ENCODE data around the gene PRRG4. TPM values are rescaled to one million over a fixed set of nuclear protein-coding genes. Genes with fewer than 3 reads are reported as not detected.

Gene PRRG4
- total RNA-seq, 1 donor from 2014 or later: not detected

DNA sequence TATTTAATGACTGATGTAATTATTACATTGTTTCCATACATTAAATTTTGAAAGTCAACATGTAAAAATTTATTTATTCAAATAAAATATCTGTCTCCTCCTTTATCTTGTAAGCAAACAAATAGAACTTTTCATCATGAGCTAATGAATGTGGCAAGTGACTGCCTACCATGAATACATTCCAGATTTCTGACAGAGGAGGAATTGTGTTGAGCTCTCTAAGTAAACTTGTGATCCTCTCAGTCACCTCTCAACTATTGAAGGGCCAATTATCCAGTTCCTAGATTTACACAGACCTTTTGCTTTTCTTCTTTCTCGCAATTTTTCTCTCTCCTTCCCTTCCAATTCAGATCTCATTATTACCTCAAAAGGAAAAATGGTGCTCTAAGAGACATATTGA is 21.5 kb downstream of the PRRG4 start:
- Mint-ChIP-seq H3K36me3 (ENCODE audit: low read depth) (no peaks in the 10 kb centered on the region), H3K27me3 (ENCODE audit: low read depth) (peaks cover 41% of the 10 kb centered on the region), H3K9me3 (ENCODE audit: low read depth) (peaks cover 5% of the 10 kb centered on the region), H3K4me3 (ENCODE audit: unreplicated experiment) (no peak overlapping the region), H3K4me1 (ENCODE audit: low read depth) (no peaks in the 10 kb centered on the region), H3K27ac (ENCODE audit: unreplicated experiment) (no peak overlapping the region)
- no peak for DNase-seq (ENCODE audit: low spot score)
- TF ChIP-seq, protein P1, sequence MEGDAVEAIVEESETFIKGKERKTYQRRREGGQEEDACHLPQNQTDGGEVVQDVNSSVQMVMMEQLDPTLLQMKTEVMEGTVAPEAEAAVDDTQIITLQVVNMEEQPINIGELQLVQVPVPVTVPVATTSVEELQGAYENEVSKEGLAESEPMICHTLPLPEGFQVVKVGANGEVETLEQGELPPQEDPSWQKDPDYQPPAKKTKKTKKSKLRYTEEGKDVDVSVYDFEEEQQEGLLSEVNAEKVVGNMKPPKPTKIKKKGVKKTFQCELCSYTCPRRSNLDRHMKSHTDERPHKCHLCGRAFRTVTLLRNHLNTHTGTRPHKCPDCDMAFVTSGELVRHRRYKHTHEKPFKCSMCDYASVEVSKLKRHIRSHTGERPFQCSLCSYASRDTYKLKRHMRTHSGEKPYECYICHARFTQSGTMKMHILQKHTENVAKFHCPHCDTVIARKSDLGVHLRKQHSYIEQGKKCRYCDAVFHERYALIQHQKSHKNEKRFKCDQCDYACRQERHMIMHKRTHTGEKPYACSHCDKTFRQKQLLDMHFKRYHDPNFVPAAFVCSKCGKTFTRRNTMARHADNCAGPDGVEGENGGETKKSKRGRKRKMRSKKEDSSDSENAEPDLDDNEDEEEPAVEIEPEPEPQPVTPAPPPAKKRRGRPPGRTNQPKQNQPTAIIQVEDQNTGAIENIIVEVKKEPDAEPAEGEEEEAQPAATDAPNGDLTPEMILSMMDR (IDR thresholded peaks at IDR 0.05): no peak

DNA sequence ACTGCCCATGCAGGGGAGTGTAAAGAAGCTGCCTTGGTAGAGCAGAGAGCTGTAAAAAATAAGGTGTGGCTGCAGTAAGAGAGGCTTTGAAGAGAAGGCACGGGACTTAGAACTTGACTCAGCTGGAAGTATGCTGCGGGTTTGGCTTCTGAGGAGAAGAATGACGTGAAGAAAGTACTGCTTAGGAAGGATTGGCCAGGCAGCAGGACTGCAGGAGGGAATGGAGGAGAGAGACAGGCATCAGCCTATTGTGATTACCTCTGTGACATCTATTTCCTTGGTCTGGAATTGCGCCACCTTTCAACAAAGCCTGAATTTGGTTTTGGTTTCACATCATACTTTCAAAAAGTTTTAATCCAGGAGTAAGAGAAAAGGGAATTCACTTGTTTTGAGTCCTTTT is 22.5 kb downstream of the PRRG4 start:
- H3K4me1 Mint-ChIP-seq (ENCODE audit: low read depth): no peaks in the 10 kb centered on the region
- H3K4me3 Mint-ChIP-seq (ENCODE audit: unreplicated experiment): no peak overlapping the region
- H3K27me3 Mint-ChIP-seq (ENCODE audit: low read depth): peaks cover 45% of the 10 kb centered on the region
- TF ChIP-seq, protein P1 (IDR thresholded peaks at IDR 0.05): no peak
- no peaks in the 10 kb centered on the region for H3K36me3 Mint-ChIP-seq (ENCODE audit: low read depth)
- H3K9me3 Mint-ChIP-seq (ENCODE audit: low read depth): peaks cover 5% of the 10 kb centered on the region
- no peak for DNase-seq (ENCODE audit: low spot score)
- H3K27ac Mint-ChIP-seq (ENCODE audit: unreplicated experiment): no peak overlapping the region

DNA sequence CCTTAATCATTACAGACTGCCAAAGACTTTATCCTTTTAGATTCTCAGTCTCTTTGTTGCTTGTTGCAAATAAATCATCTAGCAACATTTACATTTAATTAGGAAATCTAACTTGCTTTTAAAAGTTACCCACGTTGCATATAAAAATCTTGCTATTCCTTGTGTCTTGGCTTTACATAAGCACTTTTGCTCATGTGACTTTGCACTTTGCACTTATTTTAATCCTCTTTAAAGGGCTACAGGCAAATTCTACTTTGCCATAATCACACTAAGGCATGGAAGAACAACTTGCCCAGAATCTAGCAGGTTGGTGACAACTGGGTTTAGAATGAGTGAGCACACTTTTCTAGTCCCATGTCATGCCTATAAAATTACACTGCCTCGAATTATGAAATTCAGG is 25.9 kb downstream of the PRRG4 start:
- H3K27ac Mint-ChIP-seq (ENCODE audit: unreplicated experiment): no peak overlapping the region
- TF ChIP-seq, protein P1 (IDR thresholded peaks at IDR 0.05): no peak
- H3K4me3 Mint-ChIP-seq (ENCODE audit: unreplicated experiment): no peak overlapping the region
- H3K36me3 Mint-ChIP-seq (ENCODE audit: low read depth): no peaks in the 10 kb centered on the region
- no peaks in the 10 kb centered on the region for H3K9me3 Mint-ChIP-seq (ENCODE audit: low read depth)
- no peak for DNase-seq (ENCODE audit: low spot score)
- H3K27me3 Mint-ChIP-seq (ENCODE audit: low read depth): peaks cover 40% of the 10 kb centered on the region
- H3K4me1 Mint-ChIP-seq (ENCODE audit: low read depth): no peaks in the 10 kb centered on the region

DNA sequence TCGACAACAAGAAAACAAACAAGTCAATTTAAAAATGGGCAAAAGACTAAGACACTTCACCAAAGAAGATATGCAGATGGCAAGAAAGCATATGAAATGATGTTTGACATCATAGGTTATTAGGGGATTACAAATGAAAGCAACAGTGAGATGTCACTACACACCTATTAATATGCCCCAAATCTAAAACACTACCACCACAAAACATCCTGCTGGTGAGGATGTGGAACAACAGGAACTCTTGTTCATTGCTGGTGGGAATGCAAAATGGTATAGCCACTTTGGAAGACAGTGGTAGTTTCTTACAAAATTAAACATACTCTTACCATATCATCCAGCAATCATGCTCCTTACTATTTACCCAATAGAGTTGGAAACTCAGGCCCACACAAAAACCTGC is 29.0 kb downstream of the PRRG4 start:
- Mint-ChIP-seq H3K4me1 (ENCODE audit: low read depth) (no peaks in the 10 kb centered on the region), H3K27me3 (ENCODE audit: low read depth) (peaks cover 40% of the 10 kb centered on the region), H3K9me3 (ENCODE audit: low read depth) (no peaks in the 10 kb centered on the region), H3K27ac (ENCODE audit: unreplicated experiment) (no peak overlapping the region), H3K36me3 (ENCODE audit: low read depth) (no peaks in the 10 kb centered on the region), H3K4me3 (ENCODE audit: unreplicated experiment) (no peak overlapping the region)
- TF ChIP-seq, protein P1 (IDR thresholded peaks at IDR 0.05): no peak
- DNase-seq (ENCODE audit: low spot score): no peak

DNA sequence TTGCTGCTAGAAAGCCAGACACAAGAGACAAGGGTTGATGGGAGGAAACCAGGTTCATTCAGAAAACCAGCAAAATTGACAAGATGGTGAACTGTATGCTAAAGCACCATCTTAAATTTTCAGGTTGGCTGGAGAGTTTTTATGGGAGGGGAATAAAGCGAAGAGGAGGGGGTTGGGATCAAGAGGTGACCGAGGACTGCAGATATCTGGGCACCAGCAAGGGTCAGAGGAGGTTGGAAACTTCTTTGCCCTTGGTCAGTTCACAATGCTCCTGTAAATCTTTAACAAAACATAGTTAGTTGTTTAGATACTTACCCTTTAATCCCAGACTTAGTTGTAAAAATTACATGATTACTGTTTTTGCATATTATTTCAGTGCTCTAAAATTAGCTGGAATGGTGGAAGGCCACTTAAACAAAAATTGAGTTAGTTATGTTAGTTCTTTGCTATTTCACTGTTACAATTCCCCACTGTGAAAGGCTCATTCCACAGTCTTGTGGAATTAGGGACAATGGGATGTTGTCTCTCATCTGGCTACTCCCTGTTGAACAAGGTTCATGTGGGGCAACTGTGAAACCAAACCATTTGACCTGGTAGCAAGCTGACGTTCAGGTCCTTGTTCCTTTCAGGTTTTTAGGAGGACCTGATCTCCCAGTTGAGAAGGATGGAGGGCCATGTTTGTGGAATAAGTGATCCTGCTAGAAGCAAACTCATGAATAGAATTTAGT is 32.3 kb downstream of the PRRG4 start:
- Mint-ChIP-seq H3K27me3 (ENCODE audit: low read depth) (peaks cover 35% of the 10 kb centered on the region), H3K36me3 (ENCODE audit: low read depth) (peaks cover 2% of the 10 kb centered on the region)
- no peak for DNase-seq (ENCODE audit: low spot score)

More for the DNA sequence above, 32.3 kb downstream of the PRRG4 start:
- TF ChIP-seq, protein P1 (IDR thresholded peaks at IDR 0.05): no peak
- H3K9me3 Mint-ChIP-seq (ENCODE audit: low read depth): no peaks in the 10 kb centered on the region
- no peak overlapping the region for H3K27ac Mint-ChIP-seq (ENCODE audit: unreplicated experiment)
- no peaks in the 10 kb centered on the region for H3K4me1 Mint-ChIP-seq (ENCODE audit: low read depth)
- H3K4me3 Mint-ChIP-seq (ENCODE audit: unreplicated experiment): no peak overlapping the region
